Retinal pigment epithelial cell (primary cell): ENCODE data around the gene CLDN9.
A peak's percentile ranks its signal among the peaks of the same experiment; 100 is the strongest.

Source experiments
- DNase-seq: peaks from one replicate; pipeline ENCODE4 v3.0.0-alpha.2; 2010; ENCODE audit warnings: low read depth
- H3K4me3 ChIP-seq: 2 replicates; pipeline ENCODE4 v1.5.1; 2011; ENCODE audit warnings: mild to moderate bottlenecking, low read length, control low read depth, moderate library complexity
- TF ChIP-seq, protein P1 (sequence below): conservative IDR thresholded peaks from 2 replicates; pipeline ENCODE4 v1.5.1; 2011; ENCODE audit warnings: low read depth, low read length, control low read depth, inconsistent platforms

Gene CLDN9

GRCh38 chr16:3014971-3015370 is 2.2 kb downstream of the CLDN9 start:
- no peak overlapping the region for H3K4me3 ChIP-seq
- TF ChIP-seq, protein P1, sequence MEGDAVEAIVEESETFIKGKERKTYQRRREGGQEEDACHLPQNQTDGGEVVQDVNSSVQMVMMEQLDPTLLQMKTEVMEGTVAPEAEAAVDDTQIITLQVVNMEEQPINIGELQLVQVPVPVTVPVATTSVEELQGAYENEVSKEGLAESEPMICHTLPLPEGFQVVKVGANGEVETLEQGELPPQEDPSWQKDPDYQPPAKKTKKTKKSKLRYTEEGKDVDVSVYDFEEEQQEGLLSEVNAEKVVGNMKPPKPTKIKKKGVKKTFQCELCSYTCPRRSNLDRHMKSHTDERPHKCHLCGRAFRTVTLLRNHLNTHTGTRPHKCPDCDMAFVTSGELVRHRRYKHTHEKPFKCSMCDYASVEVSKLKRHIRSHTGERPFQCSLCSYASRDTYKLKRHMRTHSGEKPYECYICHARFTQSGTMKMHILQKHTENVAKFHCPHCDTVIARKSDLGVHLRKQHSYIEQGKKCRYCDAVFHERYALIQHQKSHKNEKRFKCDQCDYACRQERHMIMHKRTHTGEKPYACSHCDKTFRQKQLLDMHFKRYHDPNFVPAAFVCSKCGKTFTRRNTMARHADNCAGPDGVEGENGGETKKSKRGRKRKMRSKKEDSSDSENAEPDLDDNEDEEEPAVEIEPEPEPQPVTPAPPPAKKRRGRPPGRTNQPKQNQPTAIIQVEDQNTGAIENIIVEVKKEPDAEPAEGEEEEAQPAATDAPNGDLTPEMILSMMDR = no peak
- no peak for DNase-seq

DNA sequence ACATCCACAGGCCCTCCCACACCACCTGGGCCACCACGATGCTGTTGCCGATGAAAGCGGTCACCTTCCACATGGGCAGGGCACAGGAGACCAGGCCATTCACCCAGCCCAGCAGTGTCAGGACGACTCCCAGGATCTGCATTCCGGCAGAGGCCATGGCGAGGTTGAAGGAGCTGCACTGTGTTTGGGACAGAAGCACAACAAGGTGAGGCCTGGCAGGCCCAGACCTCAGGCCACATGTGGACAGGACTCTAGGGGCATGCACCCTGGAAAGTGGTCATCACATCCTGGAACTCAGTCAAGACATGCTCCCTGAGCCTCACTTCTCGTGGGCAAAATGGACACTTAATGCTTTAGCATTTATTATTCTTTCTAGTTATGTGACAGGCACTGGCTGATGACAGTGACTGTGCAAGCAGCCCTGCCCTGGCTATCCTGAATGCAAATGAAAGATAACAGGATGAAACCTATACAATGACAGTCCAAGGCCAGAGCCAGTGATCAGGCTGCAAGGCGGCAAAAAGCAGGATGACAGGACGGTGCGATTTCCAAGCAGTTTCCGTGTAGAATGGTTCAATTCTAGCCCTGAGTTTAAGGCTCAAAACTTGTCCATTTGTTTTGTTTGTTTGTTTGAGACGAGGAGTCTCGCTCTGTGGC is 3.3 kb downstream of the CLDN9 start:
- no peak overlapping the region for H3K4me3 ChIP-seq
- no peak for DNase-seq
- TF ChIP-seq, protein P1 = no peak

DNA sequence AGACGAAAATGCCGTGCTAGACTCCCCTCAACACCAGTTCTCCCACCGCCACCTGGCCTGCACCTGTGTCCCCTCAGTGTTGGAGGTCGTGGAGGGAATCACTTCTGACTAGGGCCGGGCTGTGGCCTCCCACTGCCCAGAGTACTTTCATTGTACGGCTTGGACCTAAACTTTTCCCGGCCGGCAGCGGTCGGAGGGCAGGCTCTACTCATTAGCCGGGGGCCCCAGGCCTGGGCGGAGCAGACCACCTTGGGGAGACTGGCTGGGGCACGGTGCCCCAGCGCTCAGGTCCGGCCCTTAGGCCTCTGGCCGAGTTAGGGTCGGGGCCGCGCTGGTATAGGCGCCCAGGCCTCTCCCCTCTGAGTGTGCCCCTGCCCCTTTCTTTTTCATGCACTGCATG is 4.6 kb downstream of the CLDN9 start:
- TF ChIP-seq, protein P1 = no peak
- DNase-seq = no peak
- H3K4me3 ChIP-seq = no peak overlapping the region

- TF ChIP-seq, protein P1 = peak; percentile 56
- DNase-seq = peak; percentile 13
- peak within 1 kb of the TSS; percentile 4 for H3K4me3 ChIP-seq
These were observed 5.2 kb downstream of the CLDN9 start, which contains the start of gene CLDN6 for GRCh38 chr16:3017794-3018506. Gene CLDN6, minus strand, starts transcription at chr16:3018183. Its CDS starts 2,162 bp downstream, at chr16:3016021.

GRCh38 chr16:3019594-3020246 is 7.0 kb downstream of the CLDN9 start:
- H3K4me3 ChIP-seq = peak overlapping the region; percentile 51
- TF ChIP-seq, protein P1 = no peak
- DNase-seq = peak; percentile 17

- DNase-seq = no peak
- peak within 1 kb of the TSS; percentile 64 for H3K4me3 ChIP-seq
- TF ChIP-seq, protein P1 = no peak
These were observed 7.5 kb downstream of the CLDN9 start, which contains the start of gene TNFRSF12A for GRCh38 chr16:3020247-3020603. Gene TNFRSF12A, plus strand, starts transcription at chr16:3020368. Its CDS starts 30 bp downstream, at chr16:3020398.
